Peyer's patch (tissue), 4 donors: ENCODE data around the gene TBC1D22B.

ENCODE experiments used
- POLR2A ChIP-seq, 2 donors: fragments of 450-650 bp; IDR thresholded peaks; one replicate each; pipeline ENCODE4 v1.5.1; 2017; ENCODE audit warnings: antibody characterized with exemption in 2 of 2, mild to moderate bottlenecking in 2 of 2, moderate library complexity in 2 of 2
- TF ChIP-seq, protein P1 (sequence below), 6 experiments: fragments of 450-650 bp in 4 of 6; fragments of 200-600 bp in 2 of 6; sonication (generic) in 1 of 6; IDR thresholded peaks; one replicate each; pipeline ENCODE4 v1.5.1; 2017 to 2019; ENCODE audit warnings: antibody characterized with exemption in 6 of 6, mild to moderate bottlenecking in 3 of 6, moderate library complexity in 1 of 6

DNA sequence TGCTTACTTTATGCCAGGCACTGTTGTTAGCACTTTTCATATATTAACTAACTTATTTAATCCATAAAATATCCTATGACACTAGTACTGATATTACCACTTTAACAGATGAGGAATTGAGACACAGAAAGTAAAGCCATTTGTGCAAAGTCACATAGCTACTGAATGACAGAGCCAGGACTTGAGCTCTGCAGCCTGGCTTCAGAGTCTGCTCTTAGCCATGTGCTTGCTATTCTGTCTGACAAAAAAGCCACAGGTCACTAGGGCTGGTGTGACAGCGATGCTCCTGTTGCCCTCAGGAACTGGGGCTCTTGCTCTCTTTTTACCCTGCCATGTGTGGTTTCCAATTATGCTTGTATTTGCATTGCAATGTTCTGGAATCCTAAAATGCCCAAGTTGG is 51.5 kb downstream of the TBC1D22B start:
- no peak for TF ChIP-seq POLR2A (IDR thresholded peaks at IDR 0.05)
- TF ChIP-seq, protein P1, sequence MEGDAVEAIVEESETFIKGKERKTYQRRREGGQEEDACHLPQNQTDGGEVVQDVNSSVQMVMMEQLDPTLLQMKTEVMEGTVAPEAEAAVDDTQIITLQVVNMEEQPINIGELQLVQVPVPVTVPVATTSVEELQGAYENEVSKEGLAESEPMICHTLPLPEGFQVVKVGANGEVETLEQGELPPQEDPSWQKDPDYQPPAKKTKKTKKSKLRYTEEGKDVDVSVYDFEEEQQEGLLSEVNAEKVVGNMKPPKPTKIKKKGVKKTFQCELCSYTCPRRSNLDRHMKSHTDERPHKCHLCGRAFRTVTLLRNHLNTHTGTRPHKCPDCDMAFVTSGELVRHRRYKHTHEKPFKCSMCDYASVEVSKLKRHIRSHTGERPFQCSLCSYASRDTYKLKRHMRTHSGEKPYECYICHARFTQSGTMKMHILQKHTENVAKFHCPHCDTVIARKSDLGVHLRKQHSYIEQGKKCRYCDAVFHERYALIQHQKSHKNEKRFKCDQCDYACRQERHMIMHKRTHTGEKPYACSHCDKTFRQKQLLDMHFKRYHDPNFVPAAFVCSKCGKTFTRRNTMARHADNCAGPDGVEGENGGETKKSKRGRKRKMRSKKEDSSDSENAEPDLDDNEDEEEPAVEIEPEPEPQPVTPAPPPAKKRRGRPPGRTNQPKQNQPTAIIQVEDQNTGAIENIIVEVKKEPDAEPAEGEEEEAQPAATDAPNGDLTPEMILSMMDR (IDR thresholded peaks at IDR 0.05), result no peak
